DOHH2 (cell line): Measurements from ENCODE around the gene NEURL3.

Experiments
- EZH2phosphoT487 ChIP-seq: fragments of 200-600 bp; sonication (generic); IDR thresholded peaks from 2 replicates; pipeline ENCODE4 v1.6.1; 2017; ENCODE audit warnings: borderline replicate concordance, mild to moderate bottlenecking, antibody characterized with exemption, low read length, moderate library complexity, mixed read lengths
- TF ChIP-seq, protein P1 (sequence below): fragments of 200-600 bp; sonication (generic); IDR thresholded peaks from one replicate; pipeline ENCODE4 v1.5.1; 2014; ENCODE audit warnings: antibody characterized with exemption, mild to moderate bottlenecking, low read depth, low read length; ENCODE audit not compliant: poor library complexity, severe bottlenecking

DNA sequence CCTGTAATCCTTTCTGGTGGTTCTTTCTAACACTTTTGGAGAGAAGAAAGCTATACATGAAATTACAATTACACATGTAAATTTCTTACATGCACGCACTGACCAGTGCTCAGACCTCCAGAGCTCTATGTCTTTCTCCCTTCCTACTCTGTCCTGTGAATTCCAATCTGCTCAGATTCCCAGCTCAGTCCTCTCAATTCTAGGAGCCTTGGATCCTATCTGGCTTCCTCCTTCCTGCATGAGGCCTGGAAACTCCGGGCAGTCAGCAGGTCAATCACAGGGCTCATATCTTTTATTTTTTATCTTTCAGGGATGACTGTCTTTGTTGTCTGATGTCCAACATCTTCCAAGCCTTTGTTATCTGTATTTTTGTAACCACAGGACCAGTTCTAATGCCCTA is 56.0 kb downstream of the NEURL3 start:
- TF ChIP-seq, protein P1, sequence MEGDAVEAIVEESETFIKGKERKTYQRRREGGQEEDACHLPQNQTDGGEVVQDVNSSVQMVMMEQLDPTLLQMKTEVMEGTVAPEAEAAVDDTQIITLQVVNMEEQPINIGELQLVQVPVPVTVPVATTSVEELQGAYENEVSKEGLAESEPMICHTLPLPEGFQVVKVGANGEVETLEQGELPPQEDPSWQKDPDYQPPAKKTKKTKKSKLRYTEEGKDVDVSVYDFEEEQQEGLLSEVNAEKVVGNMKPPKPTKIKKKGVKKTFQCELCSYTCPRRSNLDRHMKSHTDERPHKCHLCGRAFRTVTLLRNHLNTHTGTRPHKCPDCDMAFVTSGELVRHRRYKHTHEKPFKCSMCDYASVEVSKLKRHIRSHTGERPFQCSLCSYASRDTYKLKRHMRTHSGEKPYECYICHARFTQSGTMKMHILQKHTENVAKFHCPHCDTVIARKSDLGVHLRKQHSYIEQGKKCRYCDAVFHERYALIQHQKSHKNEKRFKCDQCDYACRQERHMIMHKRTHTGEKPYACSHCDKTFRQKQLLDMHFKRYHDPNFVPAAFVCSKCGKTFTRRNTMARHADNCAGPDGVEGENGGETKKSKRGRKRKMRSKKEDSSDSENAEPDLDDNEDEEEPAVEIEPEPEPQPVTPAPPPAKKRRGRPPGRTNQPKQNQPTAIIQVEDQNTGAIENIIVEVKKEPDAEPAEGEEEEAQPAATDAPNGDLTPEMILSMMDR: no peak
- TF ChIP-seq EZH2phosphoT487: no peak
